ENCODE measurements around the gene KCNH5. TPM values are rescaled to one million over a fixed set of nuclear protein-coding genes. Genes with fewer than 3 reads are reported as not detected.
"Not testable (repeated sequence)": the region's sequence is repeated elsewhere in the genome, so short reads cannot be mapped to it uniquely, and the experiment has no call there.

Gene KCNH5
- polyA plus RNA-seq, 6 donors from 2014 or later = not detected

GRCh38 chr14:62896932-62897456 lies 148.3 kb downstream of the KCNH5 start:
- ATAC-seq (ENCODE audit: low read depth in 2 of 2) (no peak), DNase-seq (no peak)
- no peaks in the 10 kb centered on the region for H3K36me3 Mint-ChIP-seq
- H3K4me3 Mint-ChIP-seq = no peak overlapping the region
- H3K27me3 Mint-ChIP-seq = no peaks in the 10 kb centered on the region
- peaks cover 0 to 11% (median under 1%) of the 10 kb centered on the region in 7 donors for H3K9me3 Mint-ChIP-seq
- no peak overlapping the region for H3K27ac Mint-ChIP-seq
- H3K4me1 Mint-ChIP-seq = no peaks in the 10 kb centered on the region

GRCh38 chr14:62894736-62895135 lies 150.5 kb downstream of the KCNH5 start:
- no peak for ATAC-seq (ENCODE audit: low read depth in 2 of 2)
- no peak for DNase-seq
- no peaks in the 10 kb centered on the region for H3K36me3 Mint-ChIP-seq
- H3K27me3 Mint-ChIP-seq = no peaks in the 10 kb centered on the region
- H3K27ac Mint-ChIP-seq = no peak overlapping the region
- peaks cover 0 to 4% (median 1%) of the 10 kb centered on the region in 7 donors for H3K9me3 Mint-ChIP-seq
- no peak overlapping the region for H3K4me3 Mint-ChIP-seq
- no peaks in the 10 kb centered on the region for H3K4me1 Mint-ChIP-seq

GRCh38 chr14:62889364-62889763 lies 155.9 kb downstream of the KCNH5 start:
- H3K4me3 Mint-ChIP-seq = no peak overlapping the region
- no peaks in the 10 kb centered on the region for H3K36me3 Mint-ChIP-seq
- no peak overlapping the region for H3K27ac Mint-ChIP-seq
- ATAC-seq (ENCODE audit: low read depth in 2 of 2) = no peak
- DNase-seq = no peak
- H3K9me3 Mint-ChIP-seq = peaks cover 0 to 6% (median 2%) of the 10 kb centered on the region in 7 donors
- no peaks in the 10 kb centered on the region for H3K27me3 Mint-ChIP-seq
- no peaks in the 10 kb centered on the region for H3K4me1 Mint-ChIP-seq

GRCh38 chr14:62886461-62886860 lies 158.8 kb downstream of the KCNH5 start:
- DNase-seq = no peak
- no peak overlapping the region for H3K27ac Mint-ChIP-seq
- H3K9me3 Mint-ChIP-seq = peaks cover 0 to 6% (median 2%) of the 10 kb centered on the region in 7 donors
- no peaks in the 10 kb centered on the region for H3K4me1 Mint-ChIP-seq
- H3K27me3 Mint-ChIP-seq = no peaks in the 10 kb centered on the region
- H3K36me3 Mint-ChIP-seq = no peaks in the 10 kb centered on the region
- no peak overlapping the region for H3K4me3 Mint-ChIP-seq
- ATAC-seq (ENCODE audit: low read depth in 2 of 2) = no peak

GRCh38 chr14:62885451-62885850 lies 159.8 kb downstream of the KCNH5 start:
- Mint-ChIP-seq H3K36me3 (no peaks in the 10 kb centered on the region), H3K4me3 (no peak overlapping the region), H3K4me1 (no peaks in the 10 kb centered on the region), H3K27me3 (no peaks in the 10 kb centered on the region), H3K27ac (no peak overlapping the region), H3K9me3 (peaks cover 0 to 6% (median 0%) of the 10 kb centered on the region in 7 donors)
- no peak for ATAC-seq (ENCODE audit: low read depth in 2 of 2)
- no peak for DNase-seq

GRCh38 chr14:62882967-62883366 lies 162.3 kb downstream of the KCNH5 start:
- H3K4me1 Mint-ChIP-seq = no peaks in the 10 kb centered on the region
- no peak overlapping the region for H3K4me3 Mint-ChIP-seq
- H3K9me3 Mint-ChIP-seq = peaks cover 0 to 5% (median 0%) of the 10 kb centered on the region in 7 donors
- DNase-seq (no peak), ATAC-seq (ENCODE audit: low read depth in 2 of 2) (no peak)
- no peaks in the 10 kb centered on the region for H3K36me3 Mint-ChIP-seq
- no peak overlapping the region for H3K27ac Mint-ChIP-seq
- no peaks in the 10 kb centered on the region for H3K27me3 Mint-ChIP-seq

- Mint-ChIP-seq H3K4me3 (no peak overlapping the region), H3K27ac (no peak overlapping the region), H3K36me3 (no peaks in the 10 kb centered on the region), H3K9me3 (peaks cover under 1 to 13% (median 5%) of the 10 kb centered on the region in 7 donors), H3K27me3 (no peaks in the 10 kb centered on the region), H3K4me1 (no peaks in the 10 kb centered on the region)
- ATAC-seq (ENCODE audit: low read depth in 2 of 2) (no peak), DNase-seq (no peak)
Measured at GRCh38 chr14:62866376-62866775, 178.9 kb downstream of the KCNH5 start.

- H3K4me3 Mint-ChIP-seq = no peak overlapping the region
- H3K4me1 Mint-ChIP-seq = no peaks in the 10 kb centered on the region
- DNase-seq (no peak), ATAC-seq (ENCODE audit: low read depth in 2 of 2) (no peak)
- H3K27ac Mint-ChIP-seq = no peak overlapping the region
- no peaks in the 10 kb centered on the region for H3K27me3 Mint-ChIP-seq
- H3K9me3 Mint-ChIP-seq = peaks cover 0 to 10% (median 5%) of the 10 kb centered on the region in 7 donors
- H3K36me3 Mint-ChIP-seq = no peaks in the 10 kb centered on the region
Measured at GRCh38 chr14:62864588-62864987, 180.7 kb downstream of the KCNH5 start.

- H3K27ac Mint-ChIP-seq; H3K4me1 Mint-ChIP-seq; DNase-seq; H3K27me3 Mint-ChIP-seq; ATAC-seq (ENCODE audit: low read depth in 2 of 2); H3K9me3 Mint-ChIP-seq; H3K4me3 Mint-ChIP-seq; H3K36me3 Mint-ChIP-seq: not testable (repeated sequence)
Measured at GRCh38 chr14:62858011-62858410, 187.2 kb downstream of the KCNH5 start.

GRCh38 chr14:62854951-62855350 lies 190.3 kb downstream of the KCNH5 start:
- H3K36me3 Mint-ChIP-seq = no peaks in the 10 kb centered on the region
- no peak overlapping the region for H3K27ac Mint-ChIP-seq
- ATAC-seq (ENCODE audit: low read depth in 2 of 2) = no peak
- H3K4me3 Mint-ChIP-seq = no peak overlapping the region
- no peaks in the 10 kb centered on the region for H3K27me3 Mint-ChIP-seq
- peaks cover 0 to 7% (median 0%) of the 10 kb centered on the region in 7 donors for H3K9me3 Mint-ChIP-seq
- no peaks in the 10 kb centered on the region for H3K4me1 Mint-ChIP-seq
- no peak for DNase-seq

GRCh38 chr14:62847168-62847567 lies 198.1 kb downstream of the KCNH5 start:
- H3K27ac Mint-ChIP-seq = no peak overlapping the region
- ATAC-seq (ENCODE audit: low read depth in 2 of 2) = no peak

GRCh38 chr14:62844546-62844945 lies 200.7 kb downstream of the KCNH5 start:
- H3K36me3 Mint-ChIP-seq = no peaks in the 10 kb centered on the region
- H3K27ac Mint-ChIP-seq = no peak overlapping the region
- H3K4me3 Mint-ChIP-seq = no peak overlapping the region
- no peaks in the 10 kb centered on the region for H3K4me1 Mint-ChIP-seq
- DNase-seq = no peak
- no peaks in the 10 kb centered on the region for H3K9me3 Mint-ChIP-seq
- ATAC-seq (ENCODE audit: low read depth in 2 of 2) = no peak
- peaks cover 0 to 4% (median 0%) of the 10 kb centered on the region in 3 donors for H3K27me3 Mint-ChIP-seq

More at GRCh38 chr14:62847168-62847567, 198.1 kb downstream of the KCNH5 start:
- Mint-ChIP-seq H3K9me3 (peaks cover 0 to 1% (median 0%) of the 10 kb centered on the region in 7 donors), H3K36me3 (no peaks in the 10 kb centered on the region), H3K4me1 (no peaks in the 10 kb centered on the region), H3K4me3 (no peak overlapping the region), H3K27me3 (peaks cover 0 to 4% (median 0%) of the 10 kb centered on the region in 3 donors)
- no peak for DNase-seq

GRCh38 chr14:62824086-62824485 lies 221.2 kb downstream of the KCNH5 start:
- Mint-ChIP-seq H3K4me3 (no peak overlapping the region), H3K9me3 (peaks cover 2 to 19% (median 14%) of the 10 kb centered on the region in 7 donors), H3K4me1 (no peaks in the 10 kb centered on the region), H3K27ac (no peak overlapping the region), H3K27me3 (no peaks in the 10 kb centered on the region), H3K36me3 (no peaks in the 10 kb centered on the region)
- DNase-seq = no peak
- ATAC-seq (ENCODE audit: low read depth in 2 of 2) = no peak

GRCh38 chr14:62819931-62820330 lies 225.3 kb downstream of the KCNH5 start:
- no peaks in the 10 kb centered on the region for H3K4me1 Mint-ChIP-seq
- DNase-seq (no peak), ATAC-seq (ENCODE audit: low read depth in 2 of 2) (no peak)
- H3K9me3 Mint-ChIP-seq = peaks cover 0 to 27% (median 6%) of the 10 kb centered on the region in 7 donors
- H3K27me3 Mint-ChIP-seq = no peaks in the 10 kb centered on the region
- H3K27ac Mint-ChIP-seq = no peak overlapping the region
- no peaks in the 10 kb centered on the region for H3K36me3 Mint-ChIP-seq
- H3K4me3 Mint-ChIP-seq = no peak overlapping the region

GRCh38 chr14:62807636-62808035 lies 237.6 kb downstream of the KCNH5 start:
- ATAC-seq (ENCODE audit: low read depth in 2 of 2) = no peak
- no peaks in the 10 kb centered on the region for H3K27me3 Mint-ChIP-seq
- no peaks in the 10 kb centered on the region for H3K36me3 Mint-ChIP-seq
- no peak overlapping the region for H3K27ac Mint-ChIP-seq
- DNase-seq = no peak
- H3K4me1 Mint-ChIP-seq = no peaks in the 10 kb centered on the region
- peaks cover 0 to 9% (median 0%) of the 10 kb centered on the region in 7 donors for H3K9me3 Mint-ChIP-seq
- H3K4me3 Mint-ChIP-seq = no peak overlapping the region

Measured in naive B cell (primary cell).